PC-3 (cell line): Measurements from ENCODE around the gene NOX3.

Experiments used
- EZH2 ChIP-seq: fragments of 300-600 bp; sonication (generic); IDR thresholded peaks from one replicate; pipeline ENCODE4 v1.6.1; 2017; ENCODE audit warnings: antibody characterized with exemption, mild to moderate bottlenecking, low read length; ENCODE audit not compliant: unreplicated experiment
- EZH2phosphoT487 ChIP-seq: fragments of 300-600 bp; sonication (generic); IDR thresholded peaks from 2 replicates; pipeline ENCODE4 v1.6.1; 2018; ENCODE audit warnings: mild to moderate bottlenecking, antibody characterized with exemption, low read length, borderline replicate concordance
- TF ChIP-seq, protein P1 (sequence below): fragments of 300-600 bp; sonication (generic); conservative IDR thresholded peaks from 2 replicates; pipeline ENCODE4 v1.5.1; 2017; ENCODE audit warnings: antibody characterized with exemption, low read depth, mild to moderate bottlenecking, low read length

- TF ChIP-seq, protein P1, sequence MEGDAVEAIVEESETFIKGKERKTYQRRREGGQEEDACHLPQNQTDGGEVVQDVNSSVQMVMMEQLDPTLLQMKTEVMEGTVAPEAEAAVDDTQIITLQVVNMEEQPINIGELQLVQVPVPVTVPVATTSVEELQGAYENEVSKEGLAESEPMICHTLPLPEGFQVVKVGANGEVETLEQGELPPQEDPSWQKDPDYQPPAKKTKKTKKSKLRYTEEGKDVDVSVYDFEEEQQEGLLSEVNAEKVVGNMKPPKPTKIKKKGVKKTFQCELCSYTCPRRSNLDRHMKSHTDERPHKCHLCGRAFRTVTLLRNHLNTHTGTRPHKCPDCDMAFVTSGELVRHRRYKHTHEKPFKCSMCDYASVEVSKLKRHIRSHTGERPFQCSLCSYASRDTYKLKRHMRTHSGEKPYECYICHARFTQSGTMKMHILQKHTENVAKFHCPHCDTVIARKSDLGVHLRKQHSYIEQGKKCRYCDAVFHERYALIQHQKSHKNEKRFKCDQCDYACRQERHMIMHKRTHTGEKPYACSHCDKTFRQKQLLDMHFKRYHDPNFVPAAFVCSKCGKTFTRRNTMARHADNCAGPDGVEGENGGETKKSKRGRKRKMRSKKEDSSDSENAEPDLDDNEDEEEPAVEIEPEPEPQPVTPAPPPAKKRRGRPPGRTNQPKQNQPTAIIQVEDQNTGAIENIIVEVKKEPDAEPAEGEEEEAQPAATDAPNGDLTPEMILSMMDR: no peak
- TF ChIP-seq EZH2phosphoT487: no peak
- TF ChIP-seq EZH2: no peak
These were observed 55.6 kb downstream of the NOX3 start for GRCh38 chr6:155399745-155400653.
